Heart left ventricle (tissue), 16 donors: ENCODE results near the gene KRT32. TPM values are rescaled to one million over a fixed set of nuclear protein-coding genes. Genes with fewer than 3 reads are reported as not detected.

Experiments
- ATAC-seq, 4 donors: fragments of 200-7000 bp; cut with Tn5 transposase; one replicate each; pipeline ENCODE4 v1.9.1; 2020 to 2022; ENCODE audit warnings: moderate library complexity in 4 of 4, mild to moderate bottlenecking in 3 of 4, moderate number of reproducible peaks in 1 of 4
- DNase-seq, 5 donors: peaks; one replicate each; pipeline ENCODE4 v3.0.0-alpha.2; 2020
- H3K27ac ChIP-seq, 12 donors: fragments of 200-600 bp; sonication (generic) in 4 of 12; one replicate each; pipeline versions ENCODE4 v1.5.0 to v1.8.0; 2016 to 2022; ENCODE audit warnings: mild to moderate bottlenecking in 2 of 12
- H3K27me3 ChIP-seq, 9 donors: fragments of 200-600 bp; sonication (generic) in 2 of 9; one replicate each; pipeline versions ENCODE4 v1.5.1 to v1.8.0; 2016 to 2022; ENCODE audit warnings: mild to moderate bottlenecking in 3 of 9
- H3K36me3 ChIP-seq, 9 donors: fragments of 200-600 bp; sonication (generic) in 2 of 9; one replicate each; pipeline versions ENCODE4 v1.5.0 to v1.8.0; 2018 to 2022; ENCODE audit warnings: mild to moderate bottlenecking in 2 of 9
- H3K4me1 ChIP-seq, 12 donors: fragments of 200-600 bp; sonication (generic) in 4 of 12; one replicate each; pipeline versions ENCODE4 v1.5.0 to v1.8.0; 2016 to 2022; ENCODE audit warnings: mild to moderate bottlenecking in 3 of 12
- H3K4me3 ChIP-seq, 12 donors: fragments of 200-600 bp; sonication (generic) in 4 of 12; one replicate each; pipeline versions ENCODE4 v1.5.0 to v1.8.0; 2017 to 2022; ENCODE audit warnings: mild to moderate bottlenecking in 9 of 12, moderate library complexity in 4 of 12
- H3K9me3 ChIP-seq, 12 donors: fragments of 200-600 bp; sonication (generic) in 4 of 12; one replicate each; pipeline versions ENCODE4 v1.5.0 to v1.8.0; 2016 to 2022; ENCODE audit warnings: mild to moderate bottlenecking in 1 of 12
- CTCF ChIP-seq, 12 donors: fragments of 200-600 bp; sonication (generic) in 4 of 12; IDR thresholded peaks; one replicate each; pipeline versions ENCODE4 v1.5.0 to v1.8.0; 2018 to 2022; ENCODE audit warnings: antibody characterized with exemption in 12 of 12, mild to moderate bottlenecking in 5 of 12
- POLR2A ChIP-seq, 2 donors: fragments of 450-650 bp; IDR thresholded peaks; one replicate each; pipeline ENCODE4 v1.6.1; 2017; ENCODE audit warnings: antibody characterized with exemption in 2 of 2, mild to moderate bottlenecking in 2 of 2, moderate library complexity in 2 of 2
- WGBS, 4 donors: extraction: QIAGEN DNeasy Blood & Tissue Kit in 2 of 4; methylation state at CpG; one replicate each; pipeline versions ENCODE4 v1.1.5 to v1.1.7; 2013 to 2018; 5-methylcytosine and 5-hydroxymethylcytosine counted together
- intact Hi-C, 10 donors: fragments of 100-400 bp; cut with DNase I; formaldehyde crosslinking; loops; one replicate each; pipeline versions ENCODE4 v1.11.1 to v1.14.2; 2022
- polyA plus RNA-seq, 2 donors: library from polyadenylated mRNA; stranded (reverse); fragments of 200-250 nt; gene quantifications; one replicate each; pipeline ENCODE4 v1.2.3, GENCODE V29; 2013
- total RNA-seq, 9 donors: library from RNA; depleted of rRNA in 2 of 9; stranded (reverse); fragments of >200 nt in 2 of 9; fragmentation: NEBNext Ultra II Directional in 3 of 9; extraction: Animal tissue kit (Norgen Biotek cat#: 25700) in 3 of 9; gene quantifications; one replicate each; pipeline versions ENCODE4 v1.1.0 to v1.2.4, GENCODE V29; 2016 to 2023
- donor health status: ischemic (EF 13 %, LVEDD 7.1; RV severe dilation, severe dysfunction).
- donor health status: healthy with polysubstance abuse.
- donor health status: DM: no; HTN: yes; CAD: no.
- donor health status: DM: no; HTN: no; CAD: no.
- donor health status: ischemic (EF 25% LVEDD 6.9; RV normal size, moderate dysfunction).
- donor health status: ischemic (EF 25% LVEDD 5.7; RV mildly dilated, moderate dysfunction).
- donor health status: healthy.
- donor health status: DM: yes; HTN: yes; CAD: no.
- donor health status: ischemic (EF 35%, LVEDD 5.7; RV mildly dilated, moderate dysfunction).
- donor health status: nonischemic (EF 11% LVEDD 7.7; RV severe dilation, severe dysfunction).
- donor health status: DM: yes; HTN: yes; CAD: no.
- donor health status: PGD.
- donor health status: ischemic (EF 29% LVEDD 5.4; RV normal size, mild dysfunction).
- donor health status: nonischemic (EF 23%, LVEDD 6.1; RV moderate dilation, normal function).

Gene KRT32
- total and polyA plus RNA-seq, 11 donors = 0.16 to 0.27 (median 0.21) TPM; not detected in 7

- DNase-seq (peak in 3 of 5 donors; percentile 32 to 57 (median 46)), ATAC-seq (peak; percentile 42 to 93 (median 84))
- H3K27ac ChIP-seq = peak overlapping the region in 2 of 12 donors; percentile 5 to 24
- H3K36me3 ChIP-seq = no peaks in the 10 kb centered on the region
- peaks cover 0 to 18% (median 3%) of the 10 kb centered on the region in 12 donors for H3K9me3 ChIP-seq
- 39 to 48% (median 45%) methylated on average over 8 of the region's 8 CpGs for WGBS, 4 donors
- H3K4me1 ChIP-seq = peaks cover 0 to 8% (median 0%) of the 10 kb centered on the region in 12 donors
- H3K4me3 ChIP-seq = no peak overlapping the region
- no peaks in the 10 kb centered on the region for H3K27me3 ChIP-seq
- TF ChIP-seq CTCF (IDR thresholded peaks at IDR 0.05) = no peak
- TF ChIP-seq POLR2A (IDR thresholded peaks at IDR 0.05) = no peak
- intact Hi-C loops = no loop called here
Observed at GRCh38 chr17:41474863-41475262, 7.7 kb upstream of the KRT32 start.

- no peak overlapping the region for H3K27ac ChIP-seq
- no peak for TF ChIP-seq POLR2A (IDR thresholded peaks at IDR 0.05)
- peaks cover 0 to 31% (median 6%) of the 10 kb centered on the region in 12 donors for H3K9me3 ChIP-seq
- no peaks in the 10 kb centered on the region for H3K36me3 ChIP-seq
- peaks cover 0 to 11% (median 3%) of the 10 kb centered on the region in 12 donors for H3K4me1 ChIP-seq
- peaks cover 0 to 8% (median 0%) of the 10 kb centered on the region in 9 donors for H3K27me3 ChIP-seq
- DNase-seq (no peak), ATAC-seq (no peak)
- H3K4me3 ChIP-seq = no peak overlapping the region
- intact Hi-C loops = loop anchor here in 1 of 10 donors (10.0 kb wide), 1 partner anchor 164 kb away; the partner anchor contains the start of genes KRTAP16-1 and KRTAP29-1
Observed at GRCh38 chr17:41468346-41468745, 1.2 kb upstream of the KRT32 start.

- Histone ChIP-seq H3K9me3 (peaks cover 0 to 31% (median 6%) of the 10 kb centered on the region in 12 donors), H3K4me3 (no peak overlapping the region), H3K4me1 (peaks cover 0 to 11% (median 3%) of the 10 kb centered on the region in 12 donors), H3K36me3 (no peaks in the 10 kb centered on the region), H3K27me3 (peaks cover 0 to 8% (median 0%) of the 10 kb centered on the region in 9 donors), H3K27ac (no peak overlapping the region)
- intact Hi-C loops = loop anchor here in 1 of 10 donors (10.0 kb wide), 1 partner anchor 163 kb away; the partner anchor contains the start of genes KRTAP16-1 and KRTAP29-1
- DNase-seq (no peak), ATAC-seq (no peak)
- no peak for TF ChIP-seq CTCF (IDR thresholded peaks at IDR 0.05)
- TF ChIP-seq POLR2A (IDR thresholded peaks at IDR 0.05) = no peak
- WGBS, 4 donors = 42 to 66% (median 56%) methylated on average over 4 of the region's 4 CpGs
Observed at GRCh38 chr17:41467561-41467960, 375 bp upstream of the KRT32 start.

- WGBS, 4 donors = 7 to 37% (median 24%) methylated on average over 6 of the region's 6 CpGs
- intact Hi-C loops = loop anchor here in 2 of 10 donors (2.0 to 10.0 kb wide), 2 partner anchors 160 to 162 kb away; partner anchors contain the start of genes KRTAP29-1 (in 2 of the 2) and KRTAP16-1 (in 1 of the 2)
- no peak overlapping the region for H3K4me3 ChIP-seq
- H3K4me1 ChIP-seq = peaks cover 0 to 11% (median 3%) of the 10 kb centered on the region in 12 donors
- no peak overlapping the region for H3K27ac ChIP-seq
- TF ChIP-seq POLR2A (IDR thresholded peaks at IDR 0.05) (no peak), CTCF (IDR thresholded peaks at IDR 0.05) (no peak)
- H3K36me3 ChIP-seq = no peaks in the 10 kb centered on the region
- ATAC-seq (peak; percentile 96 to 98 (median 97)), DNase-seq (peak in 4 of 5 donors; percentile 68 to 85 (median 78))
- peaks cover 0 to 14% (median 0%) of the 10 kb centered on the region in 12 donors for H3K9me3 ChIP-seq
- H3K27me3 ChIP-seq = peaks cover 0 to 8% (median 0%) of the 10 kb centered on the region in 9 donors
Observed at GRCh38 chr17:41464682-41465081, 2.5 kb downstream of the KRT32 start.
